ENCODE data around the gene FAM184B. TPM values are rescaled to one million over a fixed set of nuclear protein-coding genes. Genes with fewer than 3 reads are reported as not detected.

FAM184B gene
- total RNA-seq, 4 donors from 2014 or later, result 0.14 to 0.75 (median 0.18) TPM

DNA sequence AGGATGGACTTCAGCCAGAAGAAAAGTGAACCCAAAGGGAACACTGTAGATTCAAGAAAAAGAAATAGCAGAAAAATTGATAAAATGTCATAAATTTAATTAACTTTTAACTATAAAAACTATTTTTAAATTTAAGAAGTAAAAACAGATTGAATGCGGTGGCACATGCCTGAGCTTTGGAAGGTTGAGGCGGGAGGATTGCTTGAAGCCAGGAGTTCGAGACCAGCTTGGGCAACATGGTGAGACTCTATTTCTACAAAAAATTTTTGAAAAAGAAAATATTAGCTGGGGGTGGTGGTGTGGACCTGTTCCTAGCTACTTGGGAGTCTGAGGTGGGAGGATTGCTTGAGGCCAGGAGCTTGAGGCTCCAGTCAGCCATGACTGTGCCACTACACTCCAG is 3.0 kb downstream of the FAM184B start:
- in situ Hi-C loops (cut with MboI; ENCODE audit: low pct_ligation_motif_present in 1 of 4, low pct_unique_long_range_greater_than_20kb in 1 of 4, low sequenced_read_pairs in 3 of 4) (loop anchor here in 1 of 4 donors (25.0 kb wide), 1 partner anchor 216 kb away; no protein-coding TSS in a partner anchor), intact Hi-C loops (cut with DNase I; ENCODE audit: low total_unique reads) (no loop called here)
- TF ChIP-seq, protein P1, sequence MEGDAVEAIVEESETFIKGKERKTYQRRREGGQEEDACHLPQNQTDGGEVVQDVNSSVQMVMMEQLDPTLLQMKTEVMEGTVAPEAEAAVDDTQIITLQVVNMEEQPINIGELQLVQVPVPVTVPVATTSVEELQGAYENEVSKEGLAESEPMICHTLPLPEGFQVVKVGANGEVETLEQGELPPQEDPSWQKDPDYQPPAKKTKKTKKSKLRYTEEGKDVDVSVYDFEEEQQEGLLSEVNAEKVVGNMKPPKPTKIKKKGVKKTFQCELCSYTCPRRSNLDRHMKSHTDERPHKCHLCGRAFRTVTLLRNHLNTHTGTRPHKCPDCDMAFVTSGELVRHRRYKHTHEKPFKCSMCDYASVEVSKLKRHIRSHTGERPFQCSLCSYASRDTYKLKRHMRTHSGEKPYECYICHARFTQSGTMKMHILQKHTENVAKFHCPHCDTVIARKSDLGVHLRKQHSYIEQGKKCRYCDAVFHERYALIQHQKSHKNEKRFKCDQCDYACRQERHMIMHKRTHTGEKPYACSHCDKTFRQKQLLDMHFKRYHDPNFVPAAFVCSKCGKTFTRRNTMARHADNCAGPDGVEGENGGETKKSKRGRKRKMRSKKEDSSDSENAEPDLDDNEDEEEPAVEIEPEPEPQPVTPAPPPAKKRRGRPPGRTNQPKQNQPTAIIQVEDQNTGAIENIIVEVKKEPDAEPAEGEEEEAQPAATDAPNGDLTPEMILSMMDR (IDR thresholded peaks at IDR 0.05), result no peak
- no peak for TF ChIP-seq POLR2AphosphoS5 (IDR thresholded peaks at IDR 0.05)
- TF ChIP-seq POLR2A (IDR thresholded peaks at IDR 0.05), result no peak
- TF ChIP-seq EP300 (IDR thresholded peaks at IDR 0.05; ENCODE audit: low read depth), result no peak
- Histone ChIP-seq H3K36me3 (no peaks in the 10 kb centered on the region), H3K27me3 (peaks cover 52% of the 10 kb centered on the region), H3K27ac (no peak overlapping the region), H3K4me1 (peaks cover 0 to 15% (median 14%) of the 10 kb centered on the region in 4 donors), H3K4me3 (no peak overlapping the region), H3K9me3 (no peaks in the 10 kb centered on the region)
- DNase-seq, result no peak
- WGBS, 2 donors (ENCODE audit: low coverage in 1 of 2), result 80 to 100% methylated on average over 3 of the region's 3 CpGs

DNA sequence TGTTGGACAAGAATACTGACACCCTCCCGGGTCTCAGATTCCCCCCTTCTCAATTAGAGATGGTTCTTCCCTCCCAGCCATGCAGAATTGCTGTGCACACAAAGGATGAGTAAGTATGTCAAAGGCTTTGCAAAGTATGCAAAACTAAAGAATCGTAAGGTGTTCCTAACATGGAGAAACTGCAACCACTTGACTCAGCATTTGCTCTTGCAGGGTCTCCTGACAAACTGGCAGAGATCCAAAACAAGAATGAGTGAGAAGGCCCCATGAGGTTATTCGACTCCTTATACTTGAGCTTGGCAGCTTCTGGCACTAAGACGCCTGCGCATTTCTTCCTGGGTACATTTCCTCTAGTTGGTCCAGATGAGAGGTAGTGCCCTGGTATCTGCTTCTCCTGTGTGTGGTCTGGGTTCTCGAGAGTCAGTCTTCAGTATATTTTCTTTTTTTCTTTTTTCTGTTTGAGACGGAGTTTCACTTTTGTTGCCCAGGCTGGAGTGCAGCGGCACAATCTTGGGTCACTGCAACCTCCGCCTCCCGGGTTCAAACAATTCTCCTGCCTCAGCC is 8.2 kb downstream of the FAM184B start:
- H3K27me3 ChIP-seq, result peaks cover 7% of the 10 kb centered on the region
- no peaks in the 10 kb centered on the region for H3K4me1 ChIP-seq
- intact Hi-C loops (cut with DNase I; ENCODE audit: low total_unique reads), result no loop called here
- TF ChIP-seq POLR2A (IDR thresholded peaks at IDR 0.05), result no peak
- TF ChIP-seq, protein P1 (IDR thresholded peaks at IDR 0.05), result no peak
- TF ChIP-seq EP300 (IDR thresholded peaks at IDR 0.05; ENCODE audit: low read depth), result no peak
- no peak for TF ChIP-seq POLR2AphosphoS5 (IDR thresholded peaks at IDR 0.05)
- DNase-seq, result no peak
- H3K9me3 ChIP-seq, result no peaks in the 10 kb centered on the region
- H3K27ac ChIP-seq, result no peak overlapping the region
- H3K36me3 ChIP-seq, result no peaks in the 10 kb centered on the region
- in situ Hi-C loops (cut with MboI; ENCODE audit: low pct_ligation_motif_present in 1 of 4, low pct_unique_long_range_greater_than_20kb in 1 of 4, low sequenced_read_pairs in 3 of 4), result no loop called here
- no peak overlapping the region for H3K4me3 ChIP-seq
- WGBS, 2 donors (ENCODE audit: low coverage in 1 of 2), result 80 to 84% methylated on average over 7 to 10 of the region's 10 CpGs

DNA sequence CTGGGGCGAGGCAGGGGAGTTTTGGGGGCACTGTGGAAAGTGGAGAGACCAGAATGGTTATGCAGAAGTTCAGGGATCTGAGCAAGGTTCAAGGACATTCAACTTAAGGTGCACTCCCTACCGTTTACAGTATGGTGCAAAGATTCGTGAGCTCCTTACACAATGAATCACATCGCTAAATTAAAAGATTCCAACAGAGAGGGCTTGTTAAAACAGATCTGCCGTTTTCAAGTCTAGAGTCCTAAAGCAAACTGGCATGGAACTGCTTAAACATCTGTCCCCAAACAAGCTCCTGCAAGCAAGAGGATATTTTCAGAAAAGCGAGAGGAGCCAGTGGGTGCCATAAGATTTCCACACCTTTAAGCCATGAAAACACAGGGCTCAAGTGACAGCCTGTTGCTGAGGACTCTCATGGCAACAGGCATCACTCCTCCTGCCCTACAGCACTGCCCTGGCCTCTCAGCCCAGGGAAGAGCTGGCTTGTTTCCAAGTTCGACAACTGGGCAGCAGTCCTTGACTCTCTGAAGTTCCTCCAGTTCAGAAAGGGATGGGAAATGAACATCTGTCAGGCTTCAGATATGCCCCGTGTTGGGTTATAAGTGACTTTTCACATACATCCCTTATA is 10.0 kb downstream of the FAM184B start:
- H3K9me3 ChIP-seq, result no peaks in the 10 kb centered on the region
- no peaks in the 10 kb centered on the region for H3K27me3 ChIP-seq
- in situ Hi-C loops (cut with MboI; ENCODE audit: low pct_ligation_motif_present in 1 of 4, low pct_unique_long_range_greater_than_20kb in 1 of 4, low sequenced_read_pairs in 3 of 4) (no loop called here), intact Hi-C loops (cut with DNase I; ENCODE audit: low total_unique reads) (no loop called here)
- TF ChIP-seq POLR2A (IDR thresholded peaks at IDR 0.05), result no peak
- TF ChIP-seq, protein P1 (IDR thresholded peaks at IDR 0.05), result no peak
- no peak for TF ChIP-seq POLR2AphosphoS5 (IDR thresholded peaks at IDR 0.05)
- TF ChIP-seq EP300 (IDR thresholded peaks at IDR 0.05; ENCODE audit: low read depth), result no peak
- no peaks in the 10 kb centered on the region for H3K36me3 ChIP-seq
- no peak for DNase-seq
- no peak overlapping the region for H3K27ac ChIP-seq
- no peak overlapping the region for H3K4me3 ChIP-seq
- 71 to 82% methylated on average over 2 to 8 of the region's 8 CpGs for WGBS, 2 donors (ENCODE audit: low coverage in 1 of 2)
- no peaks in the 10 kb centered on the region for H3K4me1 ChIP-seq

DNA sequence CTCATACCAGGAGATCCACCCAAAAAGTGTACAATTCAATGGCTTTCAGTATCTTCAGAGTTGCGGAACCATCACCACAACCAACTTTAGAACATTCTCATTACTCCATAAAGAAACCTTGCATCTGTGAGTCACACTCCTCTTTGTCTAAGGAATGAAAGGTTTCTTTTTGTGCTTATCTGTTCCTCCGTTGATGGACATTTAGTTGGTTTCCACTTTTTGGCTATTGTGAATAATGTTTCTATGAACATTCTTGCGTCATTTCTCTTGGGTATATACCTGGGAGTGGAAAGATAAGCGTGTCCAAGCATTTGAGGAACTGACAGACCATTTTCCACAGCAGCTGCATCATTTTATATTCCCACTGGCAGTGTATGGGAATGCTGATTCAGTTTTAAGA is 10.6 kb downstream of the FAM184B start:
- Histone ChIP-seq H3K9me3 (no peaks in the 10 kb centered on the region), H3K4me1 (no peaks in the 10 kb centered on the region), H3K36me3 (no peaks in the 10 kb centered on the region), H3K27me3 (no peaks in the 10 kb centered on the region), H3K27ac (no peak overlapping the region), H3K4me3 (no peak overlapping the region)
- intact Hi-C loops (cut with DNase I; ENCODE audit: low total_unique reads) (no loop called here), in situ Hi-C loops (cut with MboI; ENCODE audit: low pct_ligation_motif_present in 1 of 4, low pct_unique_long_range_greater_than_20kb in 1 of 4, low sequenced_read_pairs in 3 of 4) (no loop called here)
- no peak for TF ChIP-seq EP300 (IDR thresholded peaks at IDR 0.05; ENCODE audit: low read depth)
- TF ChIP-seq POLR2A (IDR thresholded peaks at IDR 0.05), result no peak
- no peak for TF ChIP-seq POLR2AphosphoS5 (IDR thresholded peaks at IDR 0.05)
- TF ChIP-seq, protein P1 (IDR thresholded peaks at IDR 0.05), result no peak
- WGBS, 2 donors (ENCODE audit: low coverage in 1 of 2), result 72 to 81% methylated on average over 3 to 4 of the region's 4 CpGs
- DNase-seq, result no peak

Measured in transverse colon (tissue), 4 donors.